HG03442 (cell line): ENCODE results near the gene CDH23.

Experiments used
- ATAC-seq: cut with Tn5 transposase; IDR thresholded peaks from one replicate; pipeline ENCODE4 v1.9.1; 2021; ENCODE audit warnings: mild to moderate bottlenecking, moderate library complexity; ENCODE audit not compliant: unreplicated experiment

Gene CDH23

GRCh38 chr10:71852355-71852937 lies 455.7 kb downstream of the CDH23 start:
- no peak for ATAC-seq

DNA sequence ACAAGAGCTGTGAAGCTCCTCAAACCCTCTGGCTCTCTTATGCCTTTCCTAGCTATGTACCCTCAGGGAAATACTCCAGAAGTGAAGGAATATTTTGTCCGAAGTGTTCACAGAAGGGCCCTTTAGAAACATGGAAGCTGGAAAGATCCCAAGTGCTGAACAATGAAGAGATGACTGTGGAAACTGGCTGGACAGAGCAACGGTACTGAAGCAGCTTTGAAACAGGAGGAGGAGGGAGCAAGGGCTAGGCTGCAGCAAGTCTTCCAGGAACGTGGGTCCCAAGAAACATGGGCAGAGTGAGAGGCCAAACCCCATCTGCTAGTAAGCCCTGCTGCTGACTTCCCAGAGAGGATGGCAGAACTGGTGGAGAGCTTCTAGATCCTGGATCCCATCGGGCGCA lies 457.3 kb downstream of the CDH23 start:
- no peak for ATAC-seq

DNA sequence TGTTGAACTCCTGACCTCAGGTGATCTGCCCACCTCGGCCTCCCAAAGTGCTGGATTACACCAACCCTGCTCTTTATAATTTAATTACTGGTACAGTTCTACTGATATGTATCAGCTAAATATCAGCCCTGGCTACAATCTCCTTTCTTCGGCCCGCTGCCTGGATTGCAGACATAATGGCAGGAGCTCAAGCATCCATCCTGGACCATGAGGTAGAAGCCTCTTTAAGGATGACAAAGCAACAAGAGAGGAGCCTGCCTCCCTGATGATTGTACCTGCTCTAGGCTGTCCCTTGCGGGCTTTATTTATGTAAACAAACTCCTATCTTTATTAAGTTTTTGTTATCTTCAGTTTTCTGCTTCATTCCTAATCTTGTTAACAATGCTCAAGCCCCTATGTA lies 459.9 kb downstream of the CDH23 start:
- ATAC-seq = no peak

DNA sequence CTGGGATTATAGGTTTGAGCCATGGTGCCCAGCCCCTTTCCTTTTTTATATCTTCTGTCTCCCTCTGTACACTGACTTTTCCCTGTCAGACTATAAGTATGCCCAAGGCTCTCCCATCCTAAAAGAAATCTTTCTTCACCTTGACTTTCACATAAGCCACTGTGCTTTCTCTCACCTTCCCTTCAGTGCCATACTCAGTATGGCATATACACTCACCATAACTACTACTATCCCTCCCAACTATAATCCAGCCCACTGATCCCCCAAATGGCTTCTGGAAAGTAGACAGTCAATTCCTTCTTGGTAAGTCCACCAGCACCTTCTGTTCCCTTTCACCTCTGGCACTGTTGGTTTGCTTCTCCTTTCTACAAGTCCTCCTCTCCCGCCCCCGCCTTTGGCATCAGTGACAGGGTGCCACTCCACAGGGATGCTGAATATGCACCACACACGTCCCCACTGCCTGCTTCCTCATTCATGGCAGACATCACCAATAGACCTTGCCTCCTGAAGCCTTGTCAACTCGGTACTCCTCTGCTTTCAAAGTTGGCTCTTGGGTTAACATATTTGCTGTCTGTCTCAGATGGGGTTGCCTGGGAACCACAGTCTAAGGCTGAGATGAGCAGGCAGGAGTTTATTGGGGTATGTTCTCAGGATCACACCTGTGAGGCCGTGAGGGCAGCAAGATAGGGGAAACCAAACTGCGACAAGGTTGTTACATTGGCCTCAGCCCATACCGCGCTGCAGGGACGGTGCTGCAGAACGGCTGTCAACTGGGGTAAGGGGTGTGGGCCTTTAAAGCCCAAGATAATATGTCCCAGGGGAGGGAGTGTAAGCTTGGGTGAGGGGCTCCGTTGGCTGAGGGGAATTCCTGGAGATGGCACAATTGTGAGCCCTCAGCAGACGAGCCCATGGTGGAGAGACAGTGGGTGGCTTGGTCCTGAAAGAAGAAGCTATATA lies 461.5 kb downstream of the CDH23 start:
- no peak for ATAC-seq

DNA sequence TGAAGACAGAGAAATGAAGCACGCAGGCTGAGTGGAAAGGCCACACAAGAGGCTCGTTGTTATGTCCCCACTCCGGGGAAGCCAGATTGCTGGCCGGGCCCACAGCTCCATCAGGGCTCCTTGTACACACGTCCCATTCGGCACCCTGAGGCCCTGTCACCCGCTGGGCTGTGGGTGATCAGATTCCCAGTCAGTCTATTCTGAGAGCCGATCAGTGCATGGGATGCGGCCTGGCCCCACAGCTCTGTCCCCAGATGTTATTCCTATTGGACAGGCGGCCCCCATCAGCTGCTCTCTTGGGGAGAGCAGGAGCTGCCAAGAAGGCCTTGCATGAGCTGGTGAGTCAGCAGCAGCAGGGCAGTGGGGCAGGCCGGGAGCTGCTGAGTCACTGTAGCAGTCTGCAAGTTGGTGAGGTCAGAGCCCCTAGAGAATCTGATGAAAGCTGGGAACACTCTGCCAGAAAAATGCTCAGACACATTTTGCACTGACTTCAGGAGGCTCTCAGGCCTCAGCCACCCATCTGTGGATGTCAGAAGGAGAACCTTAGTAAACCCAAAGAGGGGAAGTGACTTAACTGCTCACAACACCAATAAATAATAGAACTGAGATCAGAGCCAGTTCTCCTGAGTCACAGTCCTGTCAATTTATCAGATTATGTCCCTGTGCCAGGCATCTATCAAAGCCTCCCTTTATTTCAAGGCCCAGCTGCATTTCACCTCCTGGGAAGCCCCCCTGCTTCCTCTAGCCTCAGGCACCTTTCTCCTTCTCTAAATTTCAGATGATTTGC lies 463.7 kb downstream of the CDH23 start:
- ATAC-seq = no peak

GRCh38 chr10:71863203-71863602 lies 466.5 kb downstream of the CDH23 start:
- ATAC-seq = no peak

DNA sequence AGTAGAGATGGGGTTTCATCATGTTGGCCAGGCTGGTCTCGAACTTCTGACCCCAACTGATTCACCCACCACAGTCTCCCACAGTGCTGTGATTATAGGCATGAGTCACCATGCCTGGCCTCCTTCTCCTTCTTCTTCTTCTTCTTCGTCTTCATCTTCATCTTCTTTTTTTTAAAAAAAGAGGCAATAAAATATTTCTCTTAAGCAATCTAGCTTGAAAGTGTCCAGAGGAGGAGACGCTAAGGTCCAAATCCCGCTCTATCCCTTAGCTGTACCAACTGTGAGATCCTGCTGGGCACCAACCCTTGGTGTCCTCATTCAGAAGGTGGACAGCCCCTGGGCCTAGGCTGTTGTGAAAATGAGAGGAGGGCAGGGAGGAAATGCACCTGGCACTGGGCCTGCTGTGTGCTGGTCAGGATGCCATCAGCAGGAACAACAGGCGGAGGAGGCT lies 468.2 kb downstream of the CDH23 start:
- ATAC-seq = no peak
